Left colon (tissue), 2 donors: ENCODE data around the gene ARRB1. TPM values are rescaled to one million over a fixed set of nuclear protein-coding genes. Genes with fewer than 3 reads are reported as not detected.
"Not testable (repeated sequence)": the region's sequence is repeated elsewhere in the genome, so short reads cannot be mapped to it uniquely, and the experiment has no call there.

Experiments
- ATAC-seq: fragments of 200-7000 bp; cut with Tn5 transposase; one replicate; pipeline ENCODE4 v1.9.1; 2020; ENCODE audit warnings: mild to moderate bottlenecking, moderate library complexity
- DNase-seq, 2 donors: peaks; one replicate each; pipeline ENCODE4 v3.0.0-alpha.2; 2020
- intact Hi-C, 2 donors: fragments of 100-400 bp; cut with DNase I in 1 of 2; cut with micrococcal nuclease in 1 of 2; formaldehyde crosslinking; loops; one replicate each; pipeline versions ENCODE4 v1.11.2 to v1.14.0; 2022; cut with DNase I, micrococcal nuclease
- total RNA-seq, 2 donors: library from RNA; stranded (reverse); fragmentation: NEBNext Ultra II Directional; extraction: Animal tissue kit (Norgen Biotek cat#: 25700); gene quantifications; one replicate each; pipeline ENCODE4 v1.2.1, GENCODE V29; 2021
- donor health status: DM: no; HTN: no; CAD: no.
- donor health status: DM: yes; HTN: yes; CAD: no.

The ARRB1 gene
- total RNA-seq, 2 donors from 2014 or later: 80.5 to 95.4 TPM

- intact Hi-C loops: no loop called here
- no peak for ATAC-seq
- no peak for DNase-seq
Measured at GRCh38 chr11:75375626-75376025, 24.2 kb upstream of the ARRB1 start.

GRCh38 chr11:75374646-75375045 lies 23.2 kb upstream of the ARRB1 start:
- no peak for ATAC-seq
- intact Hi-C loops: no loop called here
- DNase-seq: no peak

GRCh38 chr11:75373201-75373600 lies 21.7 kb upstream of the ARRB1 start:
- no peak for DNase-seq
- intact Hi-C loops: no loop called here

GRCh38 chr11:75371949-75372876 lies 20.8 kb upstream of the ARRB1 start:
- DNase-seq (peak; percentile 41 to 58), ATAC-seq (peak; percentile 93)
- intact Hi-C loops: no loop called here

More at GRCh38 chr11:75373201-75373600, 21.7 kb upstream of the ARRB1 start:
- no peak for ATAC-seq

- intact Hi-C loops: no loop called here
- no peak for DNase-seq
- no peak for ATAC-seq
Measured at GRCh38 chr11:75369560-75370255, 18.2 kb upstream of the ARRB1 start.

GRCh38 chr11:75366826-75367225 lies 15.4 kb upstream of the ARRB1 start:
- intact Hi-C loops, DNase-seq, ATAC-seq: not testable (repeated sequence)

GRCh38 chr11:75365711-75366181 lies 14.3 kb upstream of the ARRB1 start:
- no peak for DNase-seq
- ATAC-seq: no peak
- intact Hi-C loops: no loop called here

- ATAC-seq, DNase-seq, intact Hi-C loops: not testable (repeated sequence)
Measured at GRCh38 chr11:75362285-75362684, 10.8 kb upstream of the ARRB1 start.

GRCh38 chr11:75356613-75357012 lies 5.2 kb upstream of the ARRB1 start:
- no peak for ATAC-seq

GRCh38 chr11:75355051-75355450 lies 3.6 kb upstream of the ARRB1 start:
- DNase-seq: no peak

More at GRCh38 chr11:75356613-75357012, 5.2 kb upstream of the ARRB1 start:
- intact Hi-C loops: no loop called here
- DNase-seq: no peak

GRCh38 chr11:75352588-75353206 lies 1.2 kb upstream of the ARRB1 start:
- intact Hi-C loops: no loop called here
- no peak for DNase-seq
- ATAC-seq: no peak

More at GRCh38 chr11:75355051-75355450, 3.6 kb upstream of the ARRB1 start:
- no peak for ATAC-seq
- intact Hi-C loops: no loop called here

- intact Hi-C loops: no loop called here
- DNase-seq: peak; percentile 75 to 83
Measured at GRCh38 chr11:75351791-75352587, 528 bp upstream of the ARRB1 start.

GRCh38 chr11:75350743-75351540 lies 519 bp downstream of the ARRB1 start:
- ATAC-seq (peak; percentile 42), DNase-seq (peak; percentile 69)
- intact Hi-C loops: no loop called here

More at GRCh38 chr11:75351791-75352587, 528 bp upstream of the ARRB1 start:
- ATAC-seq: peak; percentile 64

- no peak for ATAC-seq
- intact Hi-C loops: no loop called here
- DNase-seq: no peak
Measured at GRCh38 chr11:75350122-75350742, 1.2 kb downstream of the ARRB1 start.

GRCh38 chr11:75349521-75350116 lies 1.8 kb downstream of the ARRB1 start:
- intact Hi-C loops: no loop called here
- DNase-seq (peak in 1 of 2 donors; percentile 52), ATAC-seq (no peak)

GRCh38 chr11:75347781-75348566 lies 3.5 kb downstream of the ARRB1 start:
- DNase-seq (peak in 1 of 2 donors; percentile 45), ATAC-seq (no peak)
- intact Hi-C loops: no loop called here
